Tibial nerve (tissue), 4 donors: ENCODE measurements around the gene TESK2.
"Not testable (repeated sequence)": the region's sequence is repeated elsewhere in the genome, so short reads cannot be mapped to it uniquely, and the experiment has no call there.

Experiments used
- EP300 ChIP-seq, 2 donors: sonication (generic); formaldehyde crosslinking; IDR thresholded peaks; one replicate each; pipeline ENCODE4 v1.6.1; 2017; ENCODE audit warnings: antibody characterized with exemption in 2 of 2, mild to moderate bottlenecking in 1 of 2
- TF ChIP-seq, protein P1 (sequence below), 5 experiments: fragments of 200-600 bp in 3 of 5; fragments of 450-650 bp in 2 of 5; sonication (generic) in 3 of 5; IDR thresholded peaks; one replicate each; pipeline ENCODE4 v1.5.1; 2016 to 2019; ENCODE audit warnings: antibody characterized with exemption in 5 of 5, mild to moderate bottlenecking in 3 of 5, moderate library complexity in 2 of 5

DNA sequence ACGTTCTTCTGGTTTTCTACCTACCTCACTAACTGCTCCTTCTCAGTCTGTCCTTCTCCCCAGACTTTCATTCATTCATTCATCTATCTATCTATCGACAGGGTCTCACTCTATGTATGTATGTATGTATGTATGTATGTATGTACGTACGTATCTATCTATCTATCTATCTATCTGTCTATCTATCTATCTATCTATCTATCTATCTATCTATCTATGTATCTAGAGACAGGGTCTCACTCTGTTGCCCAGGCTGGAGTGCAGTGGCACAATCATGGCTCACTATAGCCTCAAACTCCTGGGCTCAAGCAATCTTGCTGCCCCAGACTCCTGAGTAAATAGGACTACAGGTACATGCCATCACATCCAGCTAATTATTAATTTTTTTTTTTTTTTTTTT lies 106.8 kb downstream of the TESK2 start:
- TF ChIP-seq, protein P1, sequence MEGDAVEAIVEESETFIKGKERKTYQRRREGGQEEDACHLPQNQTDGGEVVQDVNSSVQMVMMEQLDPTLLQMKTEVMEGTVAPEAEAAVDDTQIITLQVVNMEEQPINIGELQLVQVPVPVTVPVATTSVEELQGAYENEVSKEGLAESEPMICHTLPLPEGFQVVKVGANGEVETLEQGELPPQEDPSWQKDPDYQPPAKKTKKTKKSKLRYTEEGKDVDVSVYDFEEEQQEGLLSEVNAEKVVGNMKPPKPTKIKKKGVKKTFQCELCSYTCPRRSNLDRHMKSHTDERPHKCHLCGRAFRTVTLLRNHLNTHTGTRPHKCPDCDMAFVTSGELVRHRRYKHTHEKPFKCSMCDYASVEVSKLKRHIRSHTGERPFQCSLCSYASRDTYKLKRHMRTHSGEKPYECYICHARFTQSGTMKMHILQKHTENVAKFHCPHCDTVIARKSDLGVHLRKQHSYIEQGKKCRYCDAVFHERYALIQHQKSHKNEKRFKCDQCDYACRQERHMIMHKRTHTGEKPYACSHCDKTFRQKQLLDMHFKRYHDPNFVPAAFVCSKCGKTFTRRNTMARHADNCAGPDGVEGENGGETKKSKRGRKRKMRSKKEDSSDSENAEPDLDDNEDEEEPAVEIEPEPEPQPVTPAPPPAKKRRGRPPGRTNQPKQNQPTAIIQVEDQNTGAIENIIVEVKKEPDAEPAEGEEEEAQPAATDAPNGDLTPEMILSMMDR (IDR thresholded peaks at IDR 0.05) = not testable (repeated sequence)
- not testable (repeated sequence) for TF ChIP-seq EP300 (IDR thresholded peaks at IDR 0.05)
